HG03196 (cell line): ENCODE results near the gene C14orf93.

ENCODE experiments used
- ATAC-seq: cut with Tn5 transposase; IDR thresholded peaks from one replicate; pipeline ENCODE4 v1.9.1; 2021; ENCODE audit not compliant: unreplicated experiment

The C14orf93 gene, protein sequence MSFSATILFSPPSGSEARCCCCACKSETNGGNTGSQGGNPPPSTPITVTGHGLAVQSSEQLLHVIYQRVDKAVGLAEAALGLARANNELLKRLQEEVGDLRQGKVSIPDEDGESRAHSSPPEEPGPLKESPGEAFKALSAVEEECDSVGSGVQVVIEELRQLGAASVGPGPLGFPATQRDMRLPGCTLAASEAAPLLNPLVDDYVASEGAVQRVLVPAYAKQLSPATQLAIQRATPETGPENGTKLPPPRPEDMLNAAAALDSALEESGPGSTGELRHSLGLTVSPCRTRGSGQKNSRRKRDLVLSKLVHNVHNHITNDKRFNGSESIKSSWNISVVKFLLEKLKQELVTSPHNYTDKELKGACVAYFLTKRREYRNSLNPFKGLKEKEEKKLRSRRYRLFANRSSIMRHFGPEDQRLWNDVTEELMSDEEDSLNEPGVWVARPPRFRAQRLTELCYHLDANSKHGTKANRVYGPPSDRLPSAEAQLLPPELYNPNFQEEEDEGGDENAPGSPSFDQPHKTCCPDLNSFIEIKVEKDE

GRCh38 chr14:23009939-23010726, at the start of gene C14orf93:
TSS of gene C14orf93 (minus strand) at chr14:23010143. CDS start at chr14:22999023, 11,120 bp downstream.
- peak; percentile 36 for ATAC-seq

DNA sequence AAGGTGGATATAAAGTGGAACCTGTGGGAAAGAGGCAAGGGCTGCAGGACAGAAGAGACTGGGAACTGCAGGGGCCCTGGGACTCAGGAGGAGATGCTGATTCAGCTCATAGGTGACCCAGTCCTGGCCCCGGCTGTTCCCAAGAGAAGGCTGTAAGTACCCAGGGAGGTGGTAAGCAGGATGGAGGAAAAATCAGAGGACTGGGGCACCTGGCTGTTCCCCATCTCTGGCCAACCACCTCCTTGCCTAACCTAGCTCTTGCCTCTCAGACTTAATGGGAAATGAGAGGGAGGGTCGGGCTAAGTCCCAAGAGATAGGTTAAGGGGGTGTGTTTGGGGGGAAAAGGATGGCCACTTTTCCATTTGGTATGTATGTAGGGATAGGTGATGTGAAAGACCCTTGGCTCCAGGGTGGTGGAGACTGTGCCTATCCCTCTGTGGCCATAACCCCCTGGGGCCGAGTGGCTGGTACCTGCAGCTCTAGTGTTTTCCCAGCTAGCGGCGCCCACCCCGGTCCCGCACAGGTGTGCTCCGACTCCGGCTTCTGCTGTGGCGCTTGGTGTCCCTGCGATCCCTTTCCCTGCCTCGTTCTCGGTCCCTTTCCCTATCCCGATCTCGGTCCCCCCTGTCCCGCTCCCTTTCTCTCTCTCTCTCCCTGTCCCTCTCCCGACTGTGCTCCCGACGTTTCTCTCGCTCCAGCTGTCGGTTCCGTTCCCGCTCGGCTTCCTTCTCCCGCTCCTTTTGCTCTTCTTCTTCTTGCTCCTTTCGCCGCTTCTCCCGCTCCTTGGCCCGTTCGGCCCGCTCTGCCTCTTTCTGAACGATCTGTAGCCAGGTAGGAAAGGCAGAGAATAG, 48.9 kb upstream of the C14orf93 start:
- no peak for ATAC-seq

DNA sequence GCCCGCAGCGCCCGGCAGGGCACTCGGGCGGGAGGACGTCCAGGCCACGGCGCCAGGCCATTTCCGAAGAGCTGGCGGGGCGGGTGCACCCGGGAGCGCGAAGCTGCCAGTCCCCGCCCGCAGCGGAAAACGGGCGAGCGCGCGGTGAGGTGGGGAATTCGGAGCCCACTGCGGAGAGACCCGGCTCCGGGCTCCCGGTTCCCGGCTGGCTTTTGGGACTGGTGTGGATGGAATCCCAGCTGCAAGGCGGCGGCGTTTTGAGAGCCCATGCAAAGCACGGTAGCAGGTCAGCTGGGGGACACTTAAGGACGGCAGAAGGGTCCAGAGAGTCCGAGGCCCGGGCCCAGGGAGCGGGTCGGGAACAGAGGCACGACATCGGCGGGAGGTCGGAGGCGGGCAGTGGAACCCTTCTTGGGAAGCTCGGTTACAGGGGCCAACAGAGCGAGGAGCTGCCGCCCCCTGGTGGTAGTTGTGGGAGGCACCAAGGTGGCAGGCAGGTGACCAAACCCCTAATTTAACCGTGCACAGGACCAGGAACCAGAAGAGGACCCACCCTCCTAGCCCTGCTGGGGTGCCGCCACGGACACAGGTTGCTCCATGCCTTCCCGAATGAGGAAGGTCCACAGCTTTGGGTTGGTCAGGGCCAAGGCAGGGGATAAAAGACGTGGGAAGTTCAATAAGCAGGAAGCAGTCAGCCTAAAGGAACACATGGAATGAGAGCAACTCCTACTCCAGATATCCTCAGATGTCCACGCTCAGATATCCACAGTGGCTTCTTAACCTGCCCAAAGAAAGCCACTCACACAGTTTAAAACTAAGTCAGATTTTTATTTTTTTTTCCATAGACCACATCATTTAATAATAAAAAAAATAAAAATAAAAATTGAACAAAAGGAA, 48.1 kb upstream of the C14orf93 start:
- peak; percentile 64 for ATAC-seq

GRCh38 chr14:23056956-23057756, 47.2 kb upstream of the C14orf93 start, which contains the start of gene CDH24:
TSS of gene CDH24 (minus strand) at chr14:23057520. CDS start at chr14:23055733, 1,787 bp downstream.
- no peak for ATAC-seq

- ATAC-seq = peak; percentile 44
Measured at GRCh38 chr14:23056145-23056955, 46.4 kb upstream of the C14orf93 start.

DNA sequence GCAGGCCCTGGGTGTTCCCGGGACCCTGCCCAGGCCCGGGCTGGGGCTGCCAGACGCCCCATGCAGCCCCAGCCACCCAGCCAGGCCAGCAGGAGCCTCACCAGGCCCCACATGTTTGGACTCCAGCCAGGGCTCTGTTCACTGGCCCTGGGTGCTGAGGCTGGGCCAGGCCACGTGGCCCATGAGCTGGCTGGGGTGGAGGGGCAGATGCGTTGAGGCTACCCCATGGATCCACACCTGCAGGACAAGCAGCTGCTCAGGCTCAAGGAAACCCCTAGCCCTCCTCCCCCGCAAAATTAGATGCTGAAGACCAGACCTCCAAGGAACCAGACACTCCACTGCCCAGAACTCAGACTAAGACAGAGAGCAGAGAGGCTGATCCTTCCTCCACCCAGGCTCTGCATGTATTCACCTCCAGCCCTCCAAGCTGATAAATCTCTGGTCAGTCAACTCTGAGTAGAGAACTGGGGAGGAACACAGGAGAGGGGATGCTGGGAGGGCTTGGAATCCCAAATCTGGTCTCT, 45.7 kb upstream of the C14orf93 start:
- no peak for ATAC-seq

DNA sequence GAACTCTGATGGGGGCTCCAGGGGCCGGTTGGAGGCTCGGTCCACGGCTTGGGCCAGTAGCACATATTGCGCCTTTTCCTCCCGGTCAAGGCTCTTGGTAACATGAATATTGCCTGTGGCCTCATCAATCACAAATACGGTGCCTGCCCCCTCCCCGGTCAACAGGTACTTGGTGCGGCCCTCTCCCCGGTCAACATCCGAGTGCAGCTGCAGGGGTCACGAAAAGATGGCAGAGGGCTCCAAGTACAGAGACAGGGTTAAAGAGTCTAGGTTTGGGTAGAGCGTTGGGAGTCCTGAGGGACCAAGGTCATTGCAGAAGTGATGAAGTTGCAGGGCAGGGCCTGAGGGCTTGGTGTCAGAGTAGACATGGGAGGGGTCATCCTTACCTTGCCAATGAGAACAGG, 45.2 kb upstream of the C14orf93 start:
- ATAC-seq = no peak

- ATAC-seq = no peak
Measured at GRCh38 chr14:23054000-23054811, 44.3 kb upstream of the C14orf93 start.

GRCh38 chr14:23053426-23053825, 43.5 kb upstream of the C14orf93 start:
- no peak for ATAC-seq

- ATAC-seq = no peak
Measured at GRCh38 chr14:23052671-23053070, 42.7 kb upstream of the C14orf93 start.

- ATAC-seq = no peak
Measured at GRCh38 chr14:23052182-23052623, 42.3 kb upstream of the C14orf93 start.

GRCh38 chr14:23051141-23052057, 41.5 kb upstream of the C14orf93 start:
- ATAC-seq = no peak

DNA sequence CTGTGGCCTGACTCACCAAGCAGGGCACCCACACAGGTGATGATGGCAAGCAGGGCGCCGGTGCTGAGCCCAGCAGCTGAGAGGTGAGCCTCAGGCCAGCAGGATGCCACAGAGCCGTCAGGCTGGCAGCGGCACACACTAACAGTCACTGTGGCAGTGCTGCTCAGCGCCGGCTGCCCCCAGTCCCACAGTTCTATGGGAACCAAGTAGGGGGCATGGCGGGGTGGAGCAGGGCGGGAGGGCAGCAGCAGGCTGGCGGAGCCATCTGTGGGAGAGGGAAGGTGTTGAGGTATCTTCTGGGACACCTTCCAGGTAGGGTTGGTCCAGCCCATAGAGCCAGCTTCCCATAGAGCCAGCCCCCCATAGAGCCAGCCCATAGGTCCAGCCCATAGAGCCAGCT, 39.1 kb upstream of the C14orf93 start:
- ATAC-seq = no peak

- no peak for ATAC-seq
Measured at GRCh38 chr14:23047751-23048693, 38.1 kb upstream of the C14orf93 start.
